LHCN-M2 (cell line): Measurements from ENCODE around the gene DICER1. TPM values are rescaled to one million over a fixed set of nuclear protein-coding genes. Genes with fewer than 3 reads are reported as not detected.
A peak's percentile ranks its signal among the peaks of the same experiment; 100 is the strongest.
"Not testable (repeated sequence)": the region's sequence is repeated elsewhere in the genome, so short reads cannot be mapped to it uniquely, and the experiment has no call there.

Experiments
- DNase-seq: peaks from one replicate; pipeline ENCODE4 v3.0.0-alpha.2; 2012; ENCODE audit warnings: low read depth
- polyA plus RNA-seq: library from polyadenylated mRNA; unstranded; fragments of >200 nt; gene quantifications from one replicate; pipeline ENCODE4 v1.2.1, GENCODE V29; 2012; ENCODE audit warnings: missing spikeins
- total RNA-seq: library from RNA; depleted of rRNA; stranded (reverse); fragments of >200 nt; gene quantifications from 2 replicates; pipeline ENCODE4 v1.2.3, GENCODE V29; 2014; rRNA removed

The DICER1 gene
- total RNA-seq, result 21.5 and 38.8 TPM in 2 replicates
- 7.1 TPM for polyA plus RNA-seq

DNA sequence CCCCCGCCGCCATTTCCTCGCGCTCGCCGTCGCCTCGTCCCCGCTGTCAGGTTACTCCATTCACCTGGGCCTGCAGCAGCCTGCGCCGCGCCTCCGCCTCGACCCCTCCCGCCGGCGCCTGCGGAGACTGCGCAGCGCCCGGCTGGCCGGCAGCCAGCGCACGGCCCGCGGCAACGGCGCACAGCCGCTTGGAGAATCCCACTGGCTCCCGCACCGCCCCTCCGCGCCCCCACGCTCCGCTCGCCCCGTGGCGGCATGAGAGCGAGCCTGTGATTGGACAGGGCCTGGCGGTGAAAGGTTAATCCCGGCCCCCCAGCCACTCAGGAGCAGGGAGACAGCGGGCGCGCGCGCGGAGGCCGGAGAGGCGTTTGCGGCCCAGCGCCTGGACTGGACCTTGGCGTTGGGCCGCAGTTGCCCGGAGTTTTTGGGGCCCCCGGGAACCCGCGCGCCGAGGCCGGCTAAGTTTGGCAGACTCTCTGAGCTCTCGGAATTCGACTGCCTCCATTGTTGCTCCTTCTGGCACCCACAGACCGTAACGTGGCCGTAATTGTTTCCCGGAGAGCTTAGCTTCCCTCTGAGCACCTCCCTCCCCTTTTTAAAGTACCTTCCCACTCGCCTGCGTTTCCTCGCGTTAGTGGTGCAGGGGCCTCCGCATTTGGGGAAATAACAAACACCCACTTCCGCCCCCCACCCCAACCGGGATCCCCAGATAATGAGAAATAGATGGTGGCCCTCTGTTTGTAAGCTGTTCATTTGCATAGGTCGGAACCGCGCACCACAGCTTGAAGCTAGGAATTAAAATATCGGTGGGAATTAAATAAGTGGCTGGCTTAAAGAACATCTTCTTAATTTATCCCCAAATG, at the start of gene DICER1:
Gene DICER1, minus strand, starts transcription at position 203 of the 863 bp plus-strand sequence. CDS start 24,071 bp downstream, outside the sequence.
- peak; percentile 89 for DNase-seq

DNA sequence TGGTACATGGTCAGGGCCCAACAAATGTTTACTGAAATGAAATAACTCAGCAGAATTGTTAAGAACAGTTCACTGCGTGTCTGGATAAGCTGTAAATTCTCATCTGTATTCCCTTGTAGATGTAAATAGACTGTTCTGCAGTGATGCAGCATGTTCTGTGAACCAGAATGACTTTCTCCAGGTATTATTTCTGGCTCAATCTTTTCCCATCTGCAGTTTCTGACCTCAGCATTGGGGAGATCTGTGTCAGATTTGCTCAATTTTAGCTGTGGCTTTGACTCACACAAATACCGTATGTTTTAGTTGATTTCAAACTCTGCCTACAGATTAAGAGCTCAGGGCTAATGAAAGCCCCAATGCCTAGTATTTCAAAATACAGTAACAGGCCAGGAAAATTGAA, 49.2 kb upstream of the DICER1 start:
- DNase-seq, result peak; percentile 36

DNA sequence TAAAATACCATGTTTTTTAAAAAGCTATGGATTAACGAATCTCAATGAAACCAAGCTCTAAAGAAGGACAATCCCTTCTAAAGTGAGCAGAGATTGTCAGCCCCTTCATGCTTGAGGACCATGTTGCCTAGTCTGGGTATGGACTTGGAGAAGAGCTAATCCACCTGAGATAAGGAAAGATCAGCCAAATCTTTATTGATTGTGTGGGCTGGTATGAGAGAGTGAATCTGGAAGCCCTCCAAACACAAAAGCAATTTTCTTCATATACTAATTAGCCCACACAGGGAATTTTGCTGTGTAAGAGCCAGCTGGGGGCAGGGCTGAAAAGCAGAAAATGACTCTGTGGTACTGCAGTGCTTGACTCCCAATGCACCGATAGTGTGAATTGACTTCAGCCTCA, 47.4 kb upstream of the DICER1 start:
- DNase-seq, result no peak

GRCh38 chr14:95201745-95202144, 44.4 kb upstream of the DICER1 start:
- not testable (repeated sequence) for DNase-seq

DNA sequence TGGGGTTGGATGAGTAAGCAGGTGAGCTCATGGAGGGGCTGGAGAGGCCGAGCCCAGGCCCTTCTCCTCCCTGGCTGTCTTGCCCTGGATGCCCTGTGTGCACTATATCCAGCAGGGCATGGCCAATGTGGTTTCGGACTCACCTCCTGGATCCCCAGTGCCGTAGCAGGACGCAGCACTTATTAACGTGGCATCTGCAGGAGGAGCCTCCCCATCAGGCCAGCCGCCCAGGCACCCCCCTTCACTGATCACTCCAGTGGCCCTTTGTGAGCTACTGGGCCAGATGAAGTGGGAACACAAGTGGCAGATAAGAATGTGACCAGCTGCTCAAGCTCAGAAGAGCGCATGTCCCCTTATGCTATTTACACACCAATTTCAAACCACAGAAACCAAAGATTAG, 43.1 kb upstream of the DICER1 start:
- DNase-seq, result peak; percentile 41

GRCh38 chr14:95199298-95199983, 42.1 kb upstream of the DICER1 start:
- no peak for DNase-seq

DNA sequence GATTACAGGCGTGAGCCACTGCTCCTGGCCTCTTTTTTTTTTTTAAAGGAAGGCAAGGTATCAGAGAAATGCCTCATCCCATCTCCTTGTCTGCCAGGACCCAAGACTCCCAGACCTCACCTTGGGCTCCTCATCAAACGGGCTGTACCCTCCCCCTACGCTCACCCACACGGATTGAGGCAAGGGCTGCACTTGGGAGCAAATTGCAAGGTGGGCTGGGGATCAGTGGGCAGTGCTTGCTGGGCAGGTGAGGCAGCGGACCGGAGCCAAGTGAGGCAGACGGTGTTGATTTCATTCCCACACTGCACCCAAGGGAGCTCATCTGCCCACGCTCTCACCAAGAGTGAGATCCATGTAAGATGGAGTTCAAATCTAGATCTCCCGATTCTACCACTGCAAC, 41.0 kb upstream of the DICER1 start:
- no peak for DNase-seq

- no peak for DNase-seq
These were observed 40.2 kb upstream of the DICER1 start for GRCh38 chr14:95197551-95197950.

- no peak for DNase-seq
These were observed 39.7 kb upstream of the DICER1 start for GRCh38 chr14:95196826-95197545.

GRCh38 chr14:95196268-95196667, 38.9 kb upstream of the DICER1 start:
- DNase-seq, result no peak

GRCh38 chr14:95195031-95195430, 37.7 kb upstream of the DICER1 start:
- DNase-seq, result no peak

GRCh38 chr14:95193081-95193480, 35.8 kb upstream of the DICER1 start:
- DNase-seq, result no peak

DNA sequence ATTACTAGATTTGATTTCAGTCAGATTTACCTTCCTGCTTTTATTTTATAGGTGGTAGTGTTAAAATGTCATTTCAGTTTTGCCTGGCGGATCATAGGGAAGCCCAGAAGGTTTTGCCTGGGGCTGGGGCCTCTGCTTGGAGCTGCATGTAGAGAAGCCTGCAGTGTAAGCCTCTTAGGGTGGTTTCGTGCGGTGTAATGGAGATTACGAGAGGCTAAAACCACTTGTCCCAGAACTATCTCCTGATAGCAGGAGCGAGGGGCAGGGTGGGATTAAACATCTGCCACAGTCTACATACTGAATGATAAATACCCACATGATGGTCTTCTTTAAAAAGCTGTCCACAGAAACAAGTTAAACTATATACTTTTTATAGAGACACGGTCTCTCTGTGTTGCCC, 35.0 kb upstream of the DICER1 start:
- no peak for DNase-seq

DNA sequence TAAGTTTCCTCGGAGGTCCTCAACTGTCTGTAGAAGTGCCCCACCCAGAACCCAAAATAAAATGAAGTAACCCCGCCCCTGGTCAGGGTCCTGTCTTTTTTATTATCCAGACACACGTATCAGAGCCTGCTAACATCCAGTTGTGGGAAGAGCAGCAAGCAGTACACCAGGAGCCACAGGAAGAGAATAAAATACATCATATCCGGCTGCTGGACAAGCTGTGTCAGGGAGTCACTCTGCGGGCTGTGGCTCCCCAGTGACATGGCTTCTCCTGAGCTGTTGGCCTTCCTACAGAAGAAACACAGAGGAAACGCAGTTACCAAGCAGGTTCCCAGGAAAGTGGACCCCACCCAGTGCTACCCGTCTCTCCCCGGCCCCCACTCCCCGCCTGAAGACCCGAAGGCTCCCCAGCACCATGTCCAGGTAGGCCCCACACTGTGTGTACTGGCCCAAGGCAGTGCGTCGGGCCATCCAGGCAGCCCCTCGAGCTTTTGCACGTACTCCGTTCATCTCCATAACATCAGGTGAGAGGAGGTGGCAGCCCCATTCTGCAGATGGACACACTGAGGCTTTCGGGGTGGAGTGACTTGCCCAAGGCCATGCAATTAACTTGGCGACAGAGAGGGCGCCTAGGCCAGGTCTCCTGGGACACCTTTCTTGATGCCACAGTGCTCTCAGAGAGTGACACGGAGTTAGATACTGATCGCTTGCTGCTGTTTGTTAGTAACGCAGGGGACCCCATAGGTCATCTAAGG, 34.3 kb upstream of the DICER1 start:
- no peak for DNase-seq

DNA sequence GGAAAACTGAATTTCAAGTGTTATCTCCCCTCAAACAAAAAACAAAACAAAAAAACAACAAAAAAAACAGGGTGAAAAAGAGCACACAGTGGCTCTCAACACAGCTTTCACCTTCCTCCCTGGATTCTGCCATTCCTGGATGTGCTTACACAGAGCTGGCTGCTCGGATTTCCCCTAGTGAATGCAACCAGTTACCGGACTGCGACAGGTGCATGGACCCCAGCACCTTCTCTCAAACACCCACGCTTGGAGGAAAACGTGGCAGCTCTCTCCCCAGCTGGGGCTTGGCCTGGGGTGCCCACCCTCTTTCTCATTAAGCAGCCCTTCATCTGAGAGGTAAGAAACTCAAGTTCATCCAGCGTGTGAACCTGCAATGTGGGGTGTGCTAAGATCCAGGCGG, 33.5 kb upstream of the DICER1 start:
- DNase-seq, result no peak

DNA sequence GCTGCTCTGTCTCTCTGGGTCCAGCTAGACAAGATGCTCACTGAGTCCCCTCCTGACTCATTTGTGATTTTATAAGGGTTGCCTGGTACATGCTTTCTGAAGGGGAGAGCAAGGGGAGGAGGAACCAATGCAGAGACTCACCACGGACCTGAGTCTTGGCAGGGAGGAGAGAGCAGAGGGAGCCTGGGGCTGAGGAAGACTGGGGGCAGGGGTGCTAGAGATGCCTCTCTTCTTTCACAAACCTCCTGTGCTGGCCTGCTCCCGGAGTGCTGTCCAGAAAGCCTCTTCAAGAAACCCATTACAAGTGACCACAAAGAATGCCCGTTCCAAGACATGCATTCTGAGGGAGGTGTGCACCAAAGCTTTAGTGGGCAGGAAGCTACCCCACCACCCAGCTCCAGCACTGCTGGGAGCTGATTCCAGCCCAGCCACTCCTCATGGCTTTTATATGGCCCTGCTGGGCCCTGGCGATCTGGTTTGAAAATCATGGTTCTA, 33.1 kb upstream of the DICER1 start:
- DNase-seq, result peak; percentile 20

DNA sequence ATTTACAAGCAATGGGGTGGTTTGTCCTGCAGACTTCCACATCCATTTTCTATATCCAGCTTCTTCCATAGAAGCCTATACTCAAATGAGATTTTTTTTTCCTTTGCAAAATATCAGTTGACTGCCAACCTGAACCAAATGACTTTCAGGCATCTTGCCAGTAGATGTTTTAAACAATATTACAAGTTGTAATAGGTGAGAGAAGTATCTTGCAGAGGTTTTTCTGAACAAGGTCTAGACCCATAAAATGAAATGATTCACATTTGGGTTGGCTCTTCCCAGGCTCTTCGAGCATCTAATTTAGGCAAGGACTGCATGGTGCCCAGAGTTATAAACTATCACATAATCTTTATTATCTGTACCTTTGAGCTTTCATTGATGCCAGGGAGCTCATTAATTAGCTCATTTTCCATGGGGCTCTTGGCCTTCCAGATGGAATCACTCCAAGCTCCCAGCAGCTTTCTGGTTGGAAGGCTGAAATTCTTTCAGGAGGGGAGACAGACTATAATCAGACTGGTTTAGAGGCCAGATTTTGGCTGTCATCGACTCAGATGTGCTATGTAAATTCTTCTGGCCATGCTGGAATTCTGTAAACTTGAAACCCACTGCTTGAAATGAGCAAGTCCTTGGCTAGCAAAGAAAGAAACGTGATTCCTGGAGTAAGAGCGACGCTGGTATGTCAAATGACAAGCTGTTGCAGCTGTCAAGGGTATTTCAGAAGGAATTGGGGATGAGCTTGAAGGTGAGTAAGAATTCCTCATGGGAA, 32.2 kb upstream of the DICER1 start:
- DNase-seq, result peak; percentile 61

DNA sequence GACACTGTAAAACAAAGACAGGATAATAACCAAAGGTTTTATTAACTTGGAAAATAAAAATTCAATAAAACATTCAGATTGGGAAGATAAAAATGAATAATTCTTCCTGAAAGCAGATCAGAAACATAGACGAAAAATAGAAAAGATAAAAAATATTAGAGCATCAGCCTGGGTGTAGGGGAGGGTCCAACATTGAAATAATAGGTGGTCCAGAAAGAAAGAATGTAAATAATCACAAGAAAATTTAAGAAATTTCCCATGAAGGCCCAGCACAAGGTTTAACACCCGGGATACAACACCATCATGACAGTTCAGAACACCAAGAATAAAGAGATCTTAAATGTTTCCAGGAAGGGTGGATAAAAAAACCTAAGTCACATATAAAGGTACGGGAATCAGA, 31.1 kb upstream of the DICER1 start:
- no peak for DNase-seq

DNA sequence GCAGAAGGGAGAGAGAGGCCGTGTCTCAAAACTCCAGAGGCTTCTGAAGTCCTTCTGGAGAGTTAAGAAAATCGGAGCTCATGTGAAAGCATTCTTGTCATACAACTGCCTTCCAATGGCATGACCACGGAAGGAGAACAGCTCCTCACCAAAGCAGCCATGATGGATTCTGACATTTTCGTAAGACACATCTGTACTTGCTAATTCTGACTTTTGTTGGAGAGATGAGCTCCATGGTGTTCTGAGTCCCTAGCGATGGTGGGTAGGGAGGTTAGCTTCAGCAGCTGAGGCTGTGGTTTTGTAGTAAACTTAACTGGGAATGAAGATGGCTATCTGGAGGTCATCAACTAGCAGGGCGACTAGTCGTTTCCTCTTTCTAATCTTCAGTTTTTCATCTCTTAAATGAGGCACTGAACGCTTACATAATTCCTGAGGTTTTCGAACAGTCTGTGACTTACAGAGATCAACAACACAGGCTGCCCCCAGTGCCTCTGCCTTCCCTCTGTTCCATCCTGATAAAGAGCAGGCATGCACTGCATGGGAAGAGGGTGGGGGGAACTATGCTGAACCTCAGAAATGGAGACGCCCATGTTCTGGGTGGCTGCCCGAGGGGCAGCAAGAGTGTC, 28.6 kb upstream of the DICER1 start:
- no peak for DNase-seq
